NCI-H128 (cell line): Measurements from ENCODE around the gene MAP3K5.
"Not testable (repeated sequence)": the region's sequence is repeated elsewhere in the genome, so short reads cannot be mapped to it uniquely, and the experiment has no call there.

Source experiments
- DNase-seq: peaks from one replicate; lab custom pipeline; 2025; ENCODE audit not compliant: unreplicated experiment; lab: John Stamatoyannopoulos, UW

Gene MAP3K5

DNA sequence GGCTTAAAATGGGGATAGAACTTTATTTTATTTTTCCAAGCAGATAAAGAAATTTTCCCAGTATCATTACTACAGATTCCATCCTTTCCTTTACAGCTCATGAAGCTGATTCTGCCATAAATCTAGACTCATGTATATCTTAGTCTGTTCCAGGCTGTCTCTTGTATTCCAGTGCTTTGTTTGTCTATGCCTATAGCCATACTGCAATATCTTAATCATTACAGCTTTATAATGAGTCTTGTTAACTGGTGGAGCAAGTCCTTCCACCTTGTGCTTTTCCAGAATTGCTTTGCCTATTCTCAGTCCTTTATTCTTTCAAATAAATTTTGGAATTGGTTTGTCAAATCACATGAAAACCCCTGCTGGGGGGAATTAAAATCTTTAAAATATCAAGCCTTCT lies 99.2 kb downstream of the MAP3K5 start:
- DNase-seq = no peak

DNA sequence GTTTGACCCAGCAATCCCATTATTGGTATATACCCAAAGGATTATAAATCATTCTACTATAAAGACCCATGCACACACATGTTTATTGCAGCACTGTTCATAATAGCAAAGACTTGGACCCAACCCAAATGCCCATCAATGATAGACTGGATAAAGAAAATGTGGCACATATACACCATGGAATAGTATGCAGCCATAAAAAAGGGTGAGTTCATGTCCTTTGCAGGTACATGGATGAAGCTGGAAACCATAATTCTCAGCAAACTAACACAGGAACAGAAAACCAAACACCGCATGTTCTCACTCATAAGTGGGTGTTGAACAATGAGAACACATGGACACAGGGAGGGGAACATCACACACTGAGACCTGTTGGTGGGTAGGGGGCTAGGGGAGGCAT lies 104.4 kb downstream of the MAP3K5 start:
- not testable (repeated sequence) for DNase-seq

DNA sequence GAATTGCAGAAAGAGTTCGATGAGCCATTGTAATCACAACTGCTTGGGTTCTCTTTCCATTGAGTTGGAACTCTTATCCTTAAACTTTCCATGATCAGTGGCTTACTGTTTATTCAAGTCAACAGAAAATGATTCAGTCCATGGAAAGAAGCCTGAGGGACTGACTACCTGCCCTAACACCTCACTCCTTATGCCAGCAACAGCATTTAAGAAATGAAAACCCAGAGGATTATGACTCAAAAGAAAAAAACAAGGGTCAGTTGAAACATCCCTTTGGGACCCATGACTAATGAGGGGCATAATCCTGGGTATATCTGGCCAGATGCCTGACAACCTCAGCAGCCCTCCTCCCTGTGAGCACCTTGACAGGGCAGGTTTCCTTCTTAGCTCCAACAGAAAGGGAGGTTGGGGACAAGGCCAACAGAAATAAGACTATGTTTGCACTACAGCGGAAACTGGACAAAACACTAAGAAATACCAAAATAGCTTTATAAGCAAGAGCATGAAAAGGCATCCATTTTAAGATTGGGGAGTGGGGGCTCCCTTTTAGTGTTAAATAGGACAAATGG lies 106.7 kb downstream of the MAP3K5 start:
- DNase-seq = no peak

DNA sequence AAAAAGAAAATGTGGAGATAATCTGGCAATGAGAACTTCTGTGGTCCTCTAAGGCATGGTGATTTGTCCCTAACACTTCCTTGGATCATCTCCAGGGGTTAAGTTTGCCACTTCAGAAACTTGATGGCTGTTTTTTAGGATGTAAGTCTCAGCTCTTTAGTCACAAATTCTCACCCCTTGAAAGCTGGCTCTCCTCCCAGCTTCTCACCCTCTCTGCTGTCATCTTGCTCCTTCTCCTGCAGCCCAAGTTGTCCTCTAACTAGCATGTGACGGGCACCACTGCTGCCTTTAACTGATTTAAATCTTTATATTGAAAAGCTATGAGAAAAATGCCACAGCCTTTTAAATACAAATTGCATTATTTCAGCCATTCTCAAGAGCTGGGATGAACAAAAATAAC lies 107.8 kb downstream of the MAP3K5 start:
- no peak for DNase-seq

DNA sequence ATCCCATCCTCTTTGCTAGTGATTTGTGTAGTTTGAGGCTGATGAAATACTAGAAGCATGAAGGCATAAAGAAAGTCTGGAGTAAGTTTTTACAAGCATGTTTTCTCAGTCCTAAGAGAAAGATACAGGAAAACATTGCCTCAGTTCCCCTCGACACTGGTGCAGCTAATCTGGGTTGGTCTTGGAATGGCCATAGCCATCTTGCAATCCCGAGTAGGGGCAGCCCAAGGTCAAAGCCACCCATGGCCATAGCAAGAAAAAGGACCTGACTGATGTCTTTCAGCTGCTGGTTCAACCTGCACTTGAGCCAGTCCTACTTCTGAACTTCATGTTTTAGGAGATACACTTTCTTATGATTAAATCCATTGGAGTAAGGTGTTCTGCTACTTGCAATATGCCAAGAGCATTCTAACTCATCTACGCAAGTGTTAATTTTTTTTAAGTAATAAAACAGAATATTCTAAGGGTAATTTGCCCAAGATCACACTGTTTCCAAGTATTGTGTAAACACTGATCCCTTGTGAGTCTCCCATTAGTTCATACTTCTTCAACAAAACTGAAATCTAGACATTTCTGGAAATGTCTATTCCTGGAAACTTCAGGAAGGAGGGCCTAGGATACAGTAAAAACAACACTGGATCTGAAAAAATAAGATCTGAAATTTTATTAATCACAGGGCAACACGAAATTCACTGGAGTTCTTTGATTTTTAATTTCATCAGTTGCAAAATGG lies 108.9 kb downstream of the MAP3K5 start:
- DNase-seq = no peak

DNA sequence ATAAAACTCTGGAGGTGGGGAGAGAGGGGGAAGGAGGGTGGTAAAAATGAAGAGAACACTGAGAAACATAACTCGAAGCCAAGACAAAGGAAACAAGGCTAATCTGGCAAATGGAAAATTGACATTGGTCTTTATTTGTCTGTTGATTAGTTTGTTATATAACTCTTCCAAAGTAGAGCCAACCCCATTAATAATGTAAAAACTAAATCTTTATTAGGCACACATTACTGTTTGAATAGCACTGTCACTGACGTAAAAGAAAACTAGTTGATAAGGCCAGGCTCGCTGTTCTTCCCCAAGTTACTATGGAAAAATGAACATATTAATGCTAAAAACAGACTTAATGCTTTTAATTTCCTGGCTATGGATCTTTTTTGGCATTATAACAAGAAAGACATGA lies 110.0 kb downstream of the MAP3K5 start:
- no peak for DNase-seq

DNA sequence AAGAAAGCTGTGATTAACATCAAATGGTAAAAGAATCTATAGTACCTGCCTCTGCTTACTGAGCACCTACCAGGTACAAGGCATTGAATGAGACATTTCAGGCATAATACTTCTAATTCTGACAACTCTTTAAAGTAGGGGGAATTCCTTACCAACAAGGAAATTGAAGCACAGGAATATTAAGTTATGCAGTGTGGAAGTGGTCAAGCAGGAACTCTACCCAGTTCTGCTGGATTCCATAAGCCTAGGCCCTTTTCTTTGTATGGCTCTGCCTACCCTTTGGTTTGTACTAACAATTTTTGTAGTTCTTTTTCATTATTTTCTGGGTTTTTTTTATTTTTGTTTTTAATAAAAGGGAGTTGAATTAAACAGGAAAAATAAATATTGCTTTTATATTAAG lies 114.5 kb downstream of the MAP3K5 start:
- DNase-seq = no peak

DNA sequence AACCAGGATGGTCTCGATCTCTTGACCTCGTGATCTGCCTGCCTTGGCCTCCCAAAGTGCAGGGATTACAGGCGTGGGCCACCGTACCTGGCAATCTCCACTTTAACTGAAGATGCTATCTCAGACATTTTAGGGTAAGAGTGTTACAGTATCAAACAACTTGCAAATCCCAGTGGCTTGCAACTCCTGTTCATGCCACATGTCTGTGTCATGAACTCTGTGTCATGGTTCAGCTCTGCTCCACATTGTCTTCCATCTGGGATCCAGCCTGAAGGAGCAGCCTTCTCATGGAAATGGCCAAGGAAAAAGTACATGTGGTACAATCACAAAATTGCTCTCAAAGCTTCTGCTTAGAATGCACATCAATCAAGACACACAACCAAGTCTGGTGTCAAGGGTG lies 114.9 kb downstream of the MAP3K5 start:
- DNase-seq = no peak

DNA sequence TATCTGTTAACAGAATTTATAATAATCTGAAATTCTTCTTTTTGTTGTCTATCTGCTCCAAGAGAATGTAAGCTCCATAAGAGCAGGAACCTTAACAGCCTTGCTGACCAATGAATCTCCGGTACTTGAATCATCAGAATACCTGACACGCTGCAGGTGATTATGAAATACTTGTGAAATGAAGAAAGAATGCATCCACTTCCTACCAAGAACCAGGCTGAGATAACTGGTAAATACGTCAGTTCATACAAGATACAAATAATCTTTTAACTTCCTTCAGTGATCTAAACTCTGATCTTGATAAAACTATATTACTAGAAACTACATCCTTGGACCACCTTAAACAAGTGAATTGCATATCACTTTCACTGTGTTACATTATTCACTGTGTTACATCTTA lies 116.2 kb downstream of the MAP3K5 start:
- no peak for DNase-seq

DNA sequence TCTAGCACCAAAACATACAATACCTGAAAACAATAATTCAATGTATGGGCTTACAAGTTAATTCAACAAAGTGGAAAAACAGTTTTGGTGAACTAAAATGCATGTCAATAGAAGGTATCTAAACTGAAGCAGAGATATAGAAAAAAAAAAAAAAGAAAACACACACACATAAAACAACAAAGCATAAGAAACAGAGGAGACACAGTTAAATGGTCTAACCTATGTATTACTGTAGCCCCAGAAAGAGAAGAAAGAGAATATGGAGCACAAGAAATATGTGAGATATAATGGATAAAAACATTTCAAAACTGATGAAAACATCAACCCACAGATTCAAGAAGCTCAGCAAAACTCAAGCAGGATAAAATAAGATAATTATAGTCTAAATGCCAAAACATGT lies 118.7 kb downstream of the MAP3K5 start:
- no peak for DNase-seq

DNA sequence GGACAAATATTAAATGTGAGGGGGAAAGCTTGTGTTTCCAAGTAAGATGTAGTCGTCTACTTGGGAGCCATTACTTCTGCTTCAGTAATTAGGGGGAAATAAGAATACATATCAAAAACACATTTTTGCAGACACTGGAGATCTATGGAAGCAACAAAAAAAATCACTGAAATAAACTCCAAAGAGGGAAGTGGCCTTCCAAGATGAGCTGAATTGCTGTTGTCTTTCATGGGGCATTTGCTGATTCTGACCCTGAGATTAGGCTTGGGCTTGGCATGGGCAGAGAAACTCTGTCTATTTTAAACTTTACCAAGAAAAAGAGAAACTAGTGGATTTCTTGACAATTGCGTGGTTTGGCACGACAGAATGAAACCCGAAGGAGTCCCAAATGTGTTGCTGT lies 120.1 kb downstream of the MAP3K5 start:
- DNase-seq = no peak

DNA sequence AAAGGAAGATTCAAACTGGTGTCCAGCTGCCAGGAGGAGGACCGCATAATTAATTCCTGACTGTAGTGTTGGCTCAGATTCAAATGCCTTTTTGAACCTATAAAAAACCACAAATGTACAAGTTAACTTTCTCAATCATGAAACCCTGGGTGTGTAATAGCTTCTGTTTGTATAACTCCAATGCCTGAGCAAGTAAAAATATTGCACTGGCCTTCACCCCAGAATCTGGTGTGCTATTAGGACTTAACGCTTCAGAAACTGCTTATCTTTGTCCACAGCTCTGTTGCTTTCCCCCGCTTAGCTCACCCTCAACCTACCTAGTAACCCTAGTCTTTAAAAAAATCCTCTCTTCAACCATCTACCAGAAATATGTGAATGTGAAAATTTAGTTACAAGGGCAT lies 123.0 kb downstream of the MAP3K5 start:
- DNase-seq = no peak

DNA sequence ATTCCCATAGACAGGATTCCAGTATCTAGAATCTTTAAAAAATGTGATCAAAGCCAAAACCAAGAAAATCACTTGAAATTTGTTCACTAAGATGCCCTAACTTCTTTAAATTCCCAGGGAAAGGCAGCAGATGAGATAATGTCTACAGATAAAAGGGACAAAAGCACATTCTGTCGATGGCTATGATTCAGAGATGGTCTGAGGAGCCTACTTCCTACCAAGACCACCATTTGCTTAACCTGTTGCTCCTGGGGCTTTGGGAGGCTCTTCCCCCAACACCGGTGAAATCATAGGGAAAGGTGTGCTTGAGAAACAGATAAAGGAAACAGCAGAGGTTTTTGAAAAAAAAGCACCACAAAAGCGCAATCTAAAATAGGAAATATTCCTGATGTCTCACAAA lies 123.7 kb downstream of the MAP3K5 start:
- no peak for DNase-seq

DNA sequence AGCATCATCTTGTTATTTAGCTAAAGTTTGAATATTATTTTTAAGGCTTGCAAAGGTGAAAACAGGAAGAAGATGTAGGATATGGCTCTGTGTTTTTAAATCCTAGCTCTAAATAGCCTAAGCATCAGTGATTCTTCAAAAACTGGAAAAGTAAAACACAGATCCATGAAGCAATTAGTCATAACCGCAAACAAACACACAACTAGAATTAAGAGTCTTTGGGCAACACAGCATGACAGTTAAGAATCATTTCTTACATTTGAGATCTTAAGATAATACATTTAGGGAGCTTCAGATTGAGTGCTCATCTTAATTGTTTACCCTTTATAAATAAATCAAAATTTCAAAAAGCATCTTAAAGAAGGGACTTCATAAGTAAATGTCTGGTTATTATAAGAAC lies 126.2 kb downstream of the MAP3K5 start:
- DNase-seq = no peak

DNA sequence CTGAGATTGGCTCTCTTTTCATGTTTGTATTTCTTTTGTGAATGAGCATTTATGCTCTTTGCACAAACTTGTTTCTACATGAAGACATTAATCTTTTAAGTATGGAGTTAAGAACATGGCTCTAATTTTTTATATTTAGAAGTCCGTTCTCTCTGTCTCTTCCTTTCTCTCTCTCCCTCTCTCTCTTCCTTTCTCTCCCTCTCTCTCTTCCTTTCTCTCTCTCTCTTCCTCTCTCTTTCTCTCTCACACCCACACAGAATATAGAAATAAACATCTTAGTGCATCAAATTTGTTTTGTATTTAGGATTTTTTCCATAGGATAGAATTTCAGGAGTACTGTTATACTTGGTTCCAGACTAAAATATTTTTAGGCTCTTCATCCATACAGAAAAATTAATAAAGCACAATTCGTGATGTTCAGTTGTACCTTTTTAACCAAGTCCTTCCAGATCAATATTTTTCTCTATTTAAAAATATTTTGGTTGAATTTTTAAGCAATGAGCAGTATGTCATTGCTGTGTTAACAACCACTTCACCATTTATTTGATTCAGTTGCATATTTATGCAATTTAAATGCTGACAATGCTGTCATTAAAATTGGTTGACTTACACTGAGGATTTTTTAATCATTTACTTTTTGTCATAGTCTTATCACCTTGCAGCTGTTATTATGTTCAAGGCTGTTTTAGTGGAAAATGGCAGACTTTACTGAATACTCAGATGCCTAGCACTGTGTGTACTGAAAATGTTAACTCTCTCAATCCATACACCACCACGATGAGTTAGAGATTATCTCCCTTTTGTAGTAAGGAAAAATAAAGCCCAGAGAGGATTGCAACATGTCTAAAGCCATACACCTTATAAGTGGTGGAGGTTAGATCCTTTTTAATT lies 129.7 kb downstream of the MAP3K5 start:
- no peak for DNase-seq

DNA sequence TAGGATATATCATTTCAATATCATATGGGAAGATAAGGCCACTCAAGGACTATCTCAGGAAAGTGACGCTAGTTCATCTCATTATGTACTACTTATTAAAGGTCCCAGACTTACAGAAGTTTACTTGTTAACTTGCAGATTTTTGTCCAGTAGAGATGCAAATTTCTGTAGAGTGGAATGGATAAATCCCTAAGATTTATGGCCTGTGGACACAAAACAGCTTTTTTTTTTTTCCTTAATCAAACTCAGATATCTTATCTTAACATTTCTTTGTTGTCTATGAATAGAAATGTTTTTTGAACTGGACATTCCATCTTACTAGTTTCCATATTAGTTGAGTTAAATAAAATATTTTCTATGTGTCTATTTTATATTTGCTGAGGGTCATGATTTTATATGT lies 131.6 kb downstream of the MAP3K5 start:
- no peak for DNase-seq

DNA sequence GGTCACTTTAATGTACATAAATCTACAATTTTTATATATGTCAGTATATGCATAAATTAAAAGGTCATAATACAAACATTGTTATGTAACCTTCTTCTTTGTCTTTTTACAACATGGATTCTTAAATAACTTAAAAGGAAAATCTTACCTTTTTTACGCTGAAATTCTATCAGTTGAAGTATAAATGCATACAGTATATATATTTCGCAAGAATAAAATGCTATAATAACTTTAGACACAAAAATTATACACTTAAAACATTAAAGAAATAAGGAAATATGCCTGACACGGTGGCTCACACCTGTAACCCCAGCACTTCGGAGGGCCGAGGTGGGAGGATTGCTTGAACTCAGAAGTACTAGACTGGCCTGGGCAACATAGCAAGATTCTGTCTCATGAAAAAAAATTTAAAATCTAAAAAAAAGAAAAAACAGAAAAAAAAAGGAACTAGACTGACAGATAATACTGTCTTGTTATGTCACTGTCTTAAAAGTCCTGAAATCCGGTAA lies 132.2 kb downstream of the MAP3K5 start:
- no peak for DNase-seq

DNA sequence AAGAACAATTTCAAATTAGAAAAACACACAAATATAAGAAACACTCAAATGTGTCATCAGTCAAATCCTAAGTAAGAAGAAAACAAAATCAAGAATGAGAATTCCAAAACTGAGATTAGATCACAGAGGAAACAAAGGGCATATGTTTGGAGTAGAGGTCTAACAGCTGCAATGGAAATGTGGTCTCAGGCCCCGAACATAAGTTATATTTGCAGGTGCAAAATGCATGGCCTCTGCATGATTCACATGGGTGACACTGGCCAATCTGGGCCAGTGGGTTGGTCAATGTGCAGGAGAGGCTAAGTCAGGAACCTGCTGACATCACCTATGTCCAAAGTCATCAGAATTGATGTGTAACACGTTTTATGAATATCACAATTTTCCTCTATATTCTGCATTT lies 133.6 kb downstream of the MAP3K5 start:
- DNase-seq = no peak

DNA sequence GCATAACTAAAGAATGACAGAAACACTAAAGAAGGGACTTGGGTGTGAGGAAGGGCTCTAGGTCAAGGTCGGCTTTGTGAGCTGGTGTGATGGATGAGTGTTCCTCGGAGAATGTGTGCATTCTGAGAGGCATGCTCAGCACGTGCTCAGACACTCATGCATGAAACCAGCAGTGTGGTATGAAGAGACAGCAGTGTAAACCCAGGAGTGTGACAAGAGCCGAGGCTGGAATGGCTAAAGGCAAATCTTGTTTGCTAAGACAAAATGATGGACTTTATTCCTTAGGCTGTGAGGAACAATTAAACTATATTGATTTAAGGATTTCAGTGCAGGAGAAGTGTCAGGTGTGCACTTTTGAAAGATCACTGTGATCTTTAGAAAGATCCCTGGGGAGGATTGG lies 134.6 kb downstream of the MAP3K5 start:
- DNase-seq = no peak

DNA sequence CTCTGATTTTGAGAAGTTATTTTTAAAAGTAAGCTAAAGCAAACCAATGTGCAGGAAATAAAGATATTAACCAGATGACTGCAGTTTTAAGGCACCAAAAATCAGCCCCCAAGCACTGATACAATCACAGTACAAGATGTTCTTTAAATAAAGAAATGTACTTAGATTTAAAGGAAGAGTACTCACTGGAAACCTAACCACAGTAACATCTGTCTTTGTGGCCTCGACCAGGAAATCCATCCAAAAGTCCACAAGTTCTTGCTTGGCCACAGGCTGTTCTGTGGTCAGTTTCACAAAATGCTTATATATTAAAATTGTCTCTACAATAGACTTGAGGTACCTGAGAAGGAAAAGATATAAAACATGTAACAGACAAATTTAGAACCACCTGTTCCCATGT lies 136.2 kb downstream of the MAP3K5 start:
- no peak for DNase-seq

DNA sequence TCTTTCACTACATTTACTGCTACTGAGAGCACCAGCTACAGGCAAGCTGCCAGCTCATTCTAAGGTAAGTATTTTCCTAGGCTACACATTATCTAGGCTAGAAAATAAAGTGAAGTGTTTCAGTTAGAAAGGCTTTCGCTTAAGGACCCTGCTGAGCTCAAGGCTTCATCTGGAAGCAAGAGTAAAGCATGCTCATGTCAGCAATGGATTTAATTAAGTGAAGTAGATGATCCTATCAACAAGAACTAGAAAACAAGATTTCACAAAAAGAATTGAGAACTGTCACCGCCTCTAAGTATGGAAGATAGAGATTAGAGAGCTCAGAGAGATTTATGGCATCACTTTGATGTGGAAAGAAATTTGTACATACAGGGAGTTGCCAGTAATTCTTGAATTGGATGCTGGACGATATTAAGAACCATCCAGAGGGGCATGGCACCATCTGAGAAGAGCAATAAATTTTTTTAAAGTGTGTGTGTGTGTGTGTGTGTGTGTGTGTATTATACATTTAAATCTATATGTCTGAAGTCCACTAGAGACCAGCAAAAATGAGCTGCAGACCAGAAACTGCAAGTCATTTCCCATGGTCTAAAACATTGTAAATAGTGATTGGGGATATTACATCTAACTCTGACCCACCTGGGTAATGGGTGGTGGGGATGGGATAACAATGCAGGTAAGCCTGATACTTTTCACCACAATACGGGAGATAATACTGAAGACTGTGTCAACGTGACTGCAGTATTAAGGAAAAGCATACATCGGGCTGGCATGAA lies 136.8 kb downstream of the MAP3K5 start:
- DNase-seq = peak; percentile 55
